Fibroblast of lung (primary cell): ENCODE results near the gene WDR43. TPM values are rescaled to one million over a fixed set of nuclear protein-coding genes. Genes with fewer than 3 reads are reported as not detected.
"Not testable (repeated sequence)": the region's sequence is repeated elsewhere in the genome, so short reads cannot be mapped to it uniquely, and the experiment has no call there.

ENCODE experiments used
- DNase-seq, 2 donors: peaks; one replicate each; pipeline versions ENCODE4 v3.0.0 to v3.0.0-alpha.2; 2010; ENCODE audit warnings: low read depth in 2 of 2
- H2AFZ ChIP-seq: 2 replicates; pipeline ENCODE4 v1.5.1; 2012; ENCODE audit warnings: low read length, control low read depth, inconsistent platforms
- H3K27ac ChIP-seq: 2 replicates; pipeline ENCODE4 v1.5.1; 2011; ENCODE audit warnings: low read length, control low read depth; ENCODE audit not compliant: insufficient read depth
- H3K27me3 ChIP-seq: 2 replicates; pipeline ENCODE4 v1.5.1; 2011; ENCODE audit warnings: mild to moderate bottlenecking, low read length; ENCODE audit not compliant: control insufficient read depth, insufficient read depth
- H3K36me3 ChIP-seq: 2 replicates; pipeline ENCODE4 v1.5.1; 2011; ENCODE audit warnings: low read length; ENCODE audit not compliant: control insufficient read depth, insufficient read depth
- H3K4me1 ChIP-seq: 2 replicates; pipeline ENCODE4 v1.5.1; 2011; ENCODE audit warnings: low read length; ENCODE audit not compliant: control insufficient read depth, insufficient read depth; ENCODE audit errors: extremely low read depth
- H3K4me2 ChIP-seq: 2 replicates; pipeline ENCODE4 v1.5.1; 2011; ENCODE audit warnings: low read length, control low read depth; ENCODE audit not compliant: insufficient read depth; ENCODE audit errors: extremely low read depth
- H3K4me3 ChIP-seq, 4 experiments: fragments of 200-600 bp in 1 of 4; sonication (generic) in 1 of 4; replicated peaks in 1 of 4; 2 replicates each; pipeline ENCODE4 v1.5.1; 2011 to 2016; ENCODE audit warnings: low read length in 4 of 4, low read depth in 3 of 4, mild to moderate bottlenecking in 3 of 4, control low read depth in 2 of 4, inconsistent platforms in 1 of 4, mixed read lengths in 1 of 4; ENCODE audit not compliant: insufficient read depth in 1 of 4; ENCODE audit errors: control extremely low read depth in 1 of 4
- H3K79me2 ChIP-seq: 2 replicates; pipeline ENCODE4 v1.5.1; 2012; ENCODE audit warnings: mild to moderate bottlenecking, low read length, inconsistent platforms; ENCODE audit not compliant: control insufficient read depth, insufficient read depth
- H3K9ac ChIP-seq: 2 replicates; pipeline ENCODE4 v1.5.1; 2011; ENCODE audit warnings: mild to moderate bottlenecking, low read length, control low read depth; ENCODE audit not compliant: insufficient read depth
- H3K9me3 ChIP-seq: 2 replicates; pipeline ENCODE4 v1.5.1; 2012; ENCODE audit warnings: low read depth, low read length; ENCODE audit not compliant: control insufficient read depth, insufficient read depth
- H4K20me1 ChIP-seq: 2 replicates; pipeline ENCODE4 v1.5.1; 2011; ENCODE audit warnings: low read length; ENCODE audit not compliant: control insufficient read depth, insufficient read depth; ENCODE audit errors: extremely low read depth
- CTCF ChIP-seq, 2 donors: IDR thresholded peaks in 1 of 2; conservative IDR thresholded peaks in 1 of 2; 1 replicate in 1 of 2; 2 replicates in 1 of 2; pipeline ENCODE4 v1.5.1; 2011 to 2012; ENCODE audit warnings: low read length in 2 of 2, control low read depth in 1 of 2, inconsistent platforms in 1 of 2, low read depth in 1 of 2, mild to moderate bottlenecking in 1 of 2
- EZH2 ChIP-seq: IDR thresholded peaks from 2 replicates; pipeline ENCODE4 v1.5.1; 2012; ENCODE audit warnings: low read length, control low read depth, mild to moderate bottlenecking; ENCODE audit errors: missing control alignments
- polyA plus RNA-seq, 2 donors: library from polyadenylated mRNA; depleted of rRNA in 1 of 2; stranded (reverse) in 1 of 2; unstranded in 1 of 2; fragments of >200 nt; gene quantifications; 2 replicates each; pipeline ENCODE4 v1.2.1, GENCODE V29; 2011 to 2012; ENCODE audit warnings: missing spikeins in 1 of 2
- total RNA-seq: library from RNA; depleted of rRNA; stranded (reverse); fragments of >200 nt; gene quantifications from 2 replicates; pipeline ENCODE4 v1.2.1, GENCODE V29; 2014

The WDR43 gene
- total and polyA plus RNA-seq, 2 donors (not counting 1 experiment from before 2014, with no cell fraction given): 71.5 to 74.7 TPM

- H2AFZ ChIP-seq: no peak overlapping the region
Observed at GRCh38 chr2:28977176-28977875, 82.9 kb downstream of the WDR43 start.

GRCh38 chr2:28978001-28978400 lies 83.5 kb downstream of the WDR43 start:
- DNase-seq, H3K27me3 ChIP-seq, H3K79me2 ChIP-seq, H3K4me3 ChIP-seq, H4K20me1 ChIP-seq, H3K9me3 ChIP-seq, H3K36me3 ChIP-seq, H2AFZ ChIP-seq, H3K4me2 ChIP-seq, H3K4me1 ChIP-seq, H3K27ac ChIP-seq, H3K9ac ChIP-seq: not testable (repeated sequence)

More at GRCh38 chr2:28977176-28977875, 82.9 kb downstream of the WDR43 start:
- Histone ChIP-seq H3K36me3 (no peaks in the 10 kb centered on the region), H3K4me3 (no peak overlapping the region), H3K9ac (no peak overlapping the region), H3K4me2 (no peak overlapping the region), H3K27me3 (no peaks in the 10 kb centered on the region), H3K27ac (no peak overlapping the region), H3K4me1 (no peaks in the 10 kb centered on the region), H3K79me2 (no peaks in the 10 kb centered on the region), H3K9me3 (no peaks in the 10 kb centered on the region), H4K20me1 (no peaks in the 10 kb centered on the region)
- no peak for DNase-seq
- TF ChIP-seq EZH2: no peak
- no peak for TF ChIP-seq CTCF (conservative IDR thresholded peaks at IDR 0.05 in 1 of 2, IDR thresholded peaks at IDR 0.05 in 1 of 2; ENCODE audit: low read depth in 1 of 2, low read length in 2 of 2)

GRCh38 chr2:28978606-28979005 lies 84.1 kb downstream of the WDR43 start:
- Histone ChIP-seq H4K20me1 (no peaks in the 10 kb centered on the region), H3K27ac (no peak overlapping the region), H3K79me2 (no peaks in the 10 kb centered on the region), H2AFZ (no peak overlapping the region), H3K36me3 (no peaks in the 10 kb centered on the region), H3K4me1 (no peaks in the 10 kb centered on the region), H3K4me3 (no peak overlapping the region), H3K9me3 (no peaks in the 10 kb centered on the region), H3K4me2 (no peak overlapping the region), H3K27me3 (no peaks in the 10 kb centered on the region), H3K9ac (no peak overlapping the region)
- no peak for TF ChIP-seq CTCF (conservative IDR thresholded peaks at IDR 0.05 in 1 of 2, IDR thresholded peaks at IDR 0.05 in 1 of 2; ENCODE audit: low read depth in 1 of 2, low read length in 2 of 2)
- TF ChIP-seq EZH2: no peak
- DNase-seq: no peak
